UCSD-AML1 (cell line): Measurements from ENCODE around the gene AQP12B.
"Not testable (repeated sequence)": the region's sequence is repeated elsewhere in the genome, so short reads cannot be mapped to it uniquely, and the experiment has no call there.

Experiments used
- DNase-seq: peaks from one replicate; lab custom pipeline; 2025; ENCODE audit not compliant: unreplicated experiment; lab: John Stamatoyannopoulos, UW

AQP12B gene

DNA sequence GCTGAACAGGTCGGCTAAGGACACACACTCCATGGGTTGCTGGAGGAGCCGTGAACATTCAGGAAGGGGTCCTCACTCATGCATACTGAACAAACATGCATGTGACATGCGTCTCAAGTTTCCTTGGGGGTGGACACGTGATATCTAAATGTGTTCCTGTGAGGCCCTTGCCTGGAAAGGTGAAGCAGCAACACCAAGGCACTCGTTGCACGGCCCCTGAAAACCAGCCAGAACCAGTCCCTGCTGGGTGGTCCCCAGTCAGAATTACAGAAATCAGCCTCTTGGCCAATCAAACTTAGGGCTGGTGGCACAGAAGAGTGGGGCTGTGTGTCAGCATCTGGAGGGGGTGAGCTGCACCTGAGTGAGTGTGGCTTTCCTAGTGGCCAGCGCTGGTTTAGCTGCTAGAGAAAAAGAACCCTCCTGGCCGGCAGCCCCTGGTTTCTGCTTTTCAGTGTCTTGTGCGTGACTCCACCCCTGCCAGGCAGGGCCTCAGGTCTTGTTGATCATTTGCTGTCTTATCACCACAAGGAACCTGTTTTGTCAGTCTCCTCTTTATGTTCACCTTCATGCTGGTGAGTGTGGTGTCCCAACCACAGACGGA, 3.2 kb upstream of the AQP12B start:
- no peak for DNase-seq

- DNase-seq: not testable (repeated sequence)
Measured at GRCh38 chr2:240683980-240684728, 1.5 kb upstream of the AQP12B start.

GRCh38 chr2:240683329-240683979, 769 bp upstream of the AQP12B start:
- DNase-seq: not testable (repeated sequence)

DNA sequence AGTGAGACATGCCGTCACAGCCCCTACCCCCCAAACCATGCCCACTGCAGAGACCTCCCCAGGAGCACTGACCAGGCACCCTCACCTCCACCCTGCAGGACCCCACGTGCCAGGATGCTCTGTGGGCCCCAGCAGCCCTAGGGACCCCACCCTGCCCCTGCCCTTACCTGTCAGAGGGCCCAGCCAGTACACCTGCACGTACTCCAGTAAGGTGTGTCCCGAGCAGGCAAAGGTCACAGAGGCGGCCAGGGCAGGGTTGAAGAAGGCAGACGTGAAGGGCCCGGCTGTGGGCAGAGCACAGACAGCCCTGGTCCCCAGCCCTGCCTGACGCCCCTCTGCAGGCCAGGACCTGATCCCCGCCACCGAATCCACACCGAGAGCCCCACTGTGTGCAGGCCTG, 2.5 kb downstream of the AQP12B start:
- not testable (repeated sequence) for DNase-seq

DNA sequence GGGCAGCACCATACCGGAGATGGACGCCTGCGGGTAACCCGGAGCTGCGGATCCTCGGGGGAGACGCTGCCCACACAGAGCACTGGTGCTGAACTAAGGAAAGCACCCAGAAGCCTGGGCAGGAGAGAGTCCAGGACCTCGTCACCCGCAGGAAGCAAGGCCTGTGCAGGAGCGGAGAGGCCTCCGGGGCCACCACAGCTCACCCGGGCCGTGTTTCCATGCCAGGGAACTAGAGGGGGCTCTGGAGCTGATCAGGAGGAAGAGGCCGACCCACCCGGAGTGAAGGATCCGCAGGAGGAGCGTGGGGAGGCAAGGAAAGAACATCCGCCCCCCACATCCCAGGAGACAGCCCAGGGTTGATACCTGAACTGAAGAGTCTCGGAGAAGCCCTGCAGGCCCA, 3.8 kb downstream of the AQP12B start:
- DNase-seq: not testable (repeated sequence)

DNA sequence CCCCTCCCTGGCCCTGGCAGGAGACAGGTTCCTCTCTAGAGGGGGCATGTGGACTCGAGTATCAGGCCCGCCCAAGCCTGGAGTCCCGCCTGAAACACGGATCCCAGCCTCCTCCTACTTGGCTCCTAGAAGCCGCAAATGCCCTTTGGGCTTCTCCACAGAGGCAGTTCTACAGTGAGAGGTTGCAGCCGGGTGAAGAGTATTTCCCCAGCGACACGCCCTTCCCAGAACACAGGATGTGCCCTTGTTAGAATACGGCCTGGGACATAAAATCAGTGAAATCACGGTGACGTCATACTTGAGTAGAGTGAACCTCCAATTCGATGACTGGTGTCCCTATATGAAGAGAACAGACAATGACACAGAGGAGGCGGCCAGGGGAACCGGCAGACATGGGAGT, 4.6 kb downstream of the AQP12B start:
- not testable (repeated sequence) for DNase-seq

DNA sequence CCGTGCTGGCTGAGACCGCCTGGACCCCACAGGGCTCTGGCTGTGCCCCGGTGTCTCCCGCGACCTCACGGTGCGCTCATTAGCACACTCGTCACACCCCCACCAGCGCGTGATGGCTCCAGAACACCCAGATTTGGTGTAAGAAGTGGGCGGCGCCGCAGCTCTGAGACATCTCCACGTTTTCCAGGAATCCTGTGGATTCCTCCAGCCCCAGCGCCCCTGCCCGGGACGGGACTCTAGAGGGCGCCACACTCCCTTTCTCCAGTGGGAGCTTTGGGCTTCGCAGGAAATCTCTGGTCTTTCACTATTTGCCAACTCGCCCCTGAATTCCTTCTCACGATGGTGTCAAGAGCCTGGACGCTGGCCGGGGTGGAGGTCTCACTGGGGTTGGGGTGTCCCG, 7.3 kb downstream of the AQP12B start:
- not testable (repeated sequence) for DNase-seq

DNA sequence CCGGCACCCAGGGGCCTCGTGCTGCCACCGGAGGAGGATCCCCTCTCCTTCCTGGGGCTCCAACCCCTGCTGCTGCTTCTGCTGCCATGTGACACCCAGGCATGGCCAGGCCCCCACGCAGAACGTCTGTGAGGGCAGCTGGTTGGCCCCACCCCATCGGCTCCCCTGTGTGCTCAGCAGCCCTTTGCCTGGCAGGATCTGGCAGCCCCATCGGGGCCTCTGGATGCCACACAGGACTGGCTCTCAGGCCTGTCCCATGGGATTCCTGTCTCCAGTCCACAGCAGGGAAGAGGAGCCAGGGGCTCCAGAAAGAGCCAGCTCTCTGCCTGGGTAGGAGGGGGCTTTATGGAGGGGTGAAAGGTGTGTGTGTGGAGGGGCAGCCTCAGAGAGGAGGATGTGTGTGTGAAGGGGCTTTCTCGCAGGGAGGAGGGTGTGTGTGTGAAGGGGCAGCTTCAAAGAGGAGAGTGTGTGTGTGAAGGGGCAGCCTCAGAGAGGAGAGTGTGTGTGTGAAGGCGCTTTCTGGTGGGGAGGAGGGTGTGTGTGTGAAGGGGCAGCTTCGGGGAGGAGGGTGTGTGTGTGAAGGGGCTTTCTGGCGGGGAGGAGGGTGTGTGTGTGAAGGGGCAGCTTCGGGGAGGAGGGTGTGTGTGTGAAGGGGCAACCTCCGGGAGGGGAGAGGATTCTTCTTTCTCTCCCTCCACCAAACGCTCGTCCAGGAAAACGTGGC, 8.1 kb downstream of the AQP12B start:
- DNase-seq: not testable (repeated sequence)

- DNase-seq: no peak
Measured at GRCh38 chr2:240672701-240673190, 9.9 kb downstream of the AQP12B start.

DNA sequence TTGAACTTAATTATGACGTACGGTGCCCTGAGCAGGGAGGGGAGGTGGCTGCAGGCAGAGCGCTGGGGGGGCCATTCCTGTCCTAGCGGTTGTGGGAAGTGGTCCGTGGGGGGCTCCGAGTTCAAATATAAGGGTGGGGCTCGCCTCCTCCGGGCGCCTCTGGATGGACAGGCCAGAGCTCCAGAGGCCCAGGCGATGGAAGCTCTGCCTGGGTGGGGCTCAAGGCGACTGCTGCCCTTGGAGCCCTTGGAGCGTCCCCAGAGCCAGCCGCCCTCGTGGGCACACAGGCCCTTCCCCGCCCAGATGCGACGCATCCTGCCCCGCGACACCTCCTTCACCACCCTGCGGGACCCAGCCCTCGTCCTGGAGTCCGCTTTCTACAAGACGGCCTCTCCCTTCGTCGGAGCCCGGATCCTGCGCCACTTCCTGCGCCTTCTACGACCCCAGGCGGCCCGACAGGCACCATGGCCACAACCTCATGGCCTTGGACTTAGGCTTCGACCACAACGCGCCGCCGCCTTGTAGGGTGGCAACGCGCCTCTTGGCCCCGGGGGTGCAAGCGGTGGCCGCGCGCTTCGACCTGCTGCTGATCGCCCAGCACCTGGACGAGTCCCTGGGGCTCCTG, 10.5 kb downstream of the AQP12B start:
- no peak for DNase-seq

DNA sequence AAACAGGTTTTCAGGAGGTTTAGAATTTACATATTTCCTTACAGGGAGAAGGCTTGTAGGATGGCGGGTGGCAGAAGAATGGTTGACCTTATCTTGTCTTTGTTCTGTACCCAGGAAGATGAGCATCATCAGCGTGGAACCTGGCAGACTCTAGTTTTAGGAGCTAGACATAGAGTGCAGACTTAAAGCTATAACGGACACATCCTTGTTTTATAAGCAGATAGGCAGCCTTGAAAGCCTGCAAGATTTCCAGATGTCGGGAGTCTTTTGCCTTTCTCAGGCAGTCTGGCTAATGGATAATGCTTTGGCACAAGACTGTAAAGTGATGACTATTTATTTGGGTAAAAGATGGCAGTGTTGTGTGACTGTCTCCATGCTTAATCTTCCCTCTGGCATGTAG, 11.7 kb downstream of the AQP12B start:
- no peak for DNase-seq

DNA sequence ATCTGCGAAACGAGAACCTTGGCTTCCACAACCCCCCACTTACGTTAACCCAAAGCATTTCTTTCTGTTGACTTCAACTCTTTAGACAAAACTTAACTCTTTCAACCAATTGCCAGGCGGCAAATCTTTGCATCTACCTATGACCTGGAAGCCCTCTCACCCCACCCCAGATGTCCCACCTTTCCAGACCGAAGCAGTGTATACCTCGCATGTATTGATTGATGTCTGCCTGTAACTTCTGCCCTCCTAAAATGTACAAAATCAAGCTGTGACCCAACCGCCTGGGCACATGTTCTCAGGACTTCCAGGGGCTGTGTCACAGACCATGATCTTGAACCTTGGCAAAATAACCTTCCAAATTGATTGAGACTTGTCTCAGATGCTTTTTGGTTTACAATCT, 12.3 kb downstream of the AQP12B start:
- no peak for DNase-seq

- no peak for DNase-seq
Measured at GRCh38 chr2:240664622-240665021, 18.1 kb downstream of the AQP12B start.

- no peak for DNase-seq
Measured at GRCh38 chr2:240663546-240664190, 19.0 kb downstream of the AQP12B start.

DNA sequence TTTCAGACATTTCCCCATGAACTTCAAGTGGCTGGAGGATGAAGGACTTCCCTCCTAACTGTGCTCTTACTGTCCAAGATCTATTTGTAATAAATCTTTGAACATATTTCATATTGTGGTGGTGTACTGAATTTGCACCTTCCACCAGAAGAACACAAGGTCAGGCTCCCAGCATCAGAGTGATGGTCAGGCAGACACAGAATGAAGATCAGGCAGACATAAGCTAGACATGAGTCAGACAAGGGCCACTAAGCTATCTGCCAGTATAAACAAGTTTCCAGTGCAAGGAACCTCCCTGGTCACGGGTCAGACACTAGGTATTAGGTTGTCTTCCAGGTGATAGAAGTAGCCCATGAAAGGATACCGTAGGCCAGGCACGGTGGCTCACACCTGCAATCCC, 20.0 kb downstream of the AQP12B start:
- no peak for DNase-seq

DNA sequence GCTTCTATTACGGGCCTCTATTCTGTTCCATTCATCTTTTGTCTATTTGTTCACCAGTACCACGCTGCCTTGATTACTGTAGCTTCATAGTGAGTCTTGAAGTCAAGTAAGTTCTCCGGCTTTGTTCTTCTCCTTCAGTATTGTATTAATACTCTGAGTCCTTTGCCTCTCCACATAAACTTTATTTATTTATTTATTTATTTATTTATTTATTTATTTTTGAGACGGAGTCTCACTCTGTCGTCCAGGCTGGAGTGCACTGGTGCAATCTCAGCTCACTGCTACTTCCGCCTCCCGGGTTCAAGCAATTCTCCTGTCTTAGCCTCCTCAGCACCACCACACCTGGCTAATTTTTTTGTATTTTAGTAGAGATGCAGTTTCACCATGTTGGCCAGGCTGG, 22.8 kb downstream of the AQP12B start:
- not testable (repeated sequence) for DNase-seq

DNA sequence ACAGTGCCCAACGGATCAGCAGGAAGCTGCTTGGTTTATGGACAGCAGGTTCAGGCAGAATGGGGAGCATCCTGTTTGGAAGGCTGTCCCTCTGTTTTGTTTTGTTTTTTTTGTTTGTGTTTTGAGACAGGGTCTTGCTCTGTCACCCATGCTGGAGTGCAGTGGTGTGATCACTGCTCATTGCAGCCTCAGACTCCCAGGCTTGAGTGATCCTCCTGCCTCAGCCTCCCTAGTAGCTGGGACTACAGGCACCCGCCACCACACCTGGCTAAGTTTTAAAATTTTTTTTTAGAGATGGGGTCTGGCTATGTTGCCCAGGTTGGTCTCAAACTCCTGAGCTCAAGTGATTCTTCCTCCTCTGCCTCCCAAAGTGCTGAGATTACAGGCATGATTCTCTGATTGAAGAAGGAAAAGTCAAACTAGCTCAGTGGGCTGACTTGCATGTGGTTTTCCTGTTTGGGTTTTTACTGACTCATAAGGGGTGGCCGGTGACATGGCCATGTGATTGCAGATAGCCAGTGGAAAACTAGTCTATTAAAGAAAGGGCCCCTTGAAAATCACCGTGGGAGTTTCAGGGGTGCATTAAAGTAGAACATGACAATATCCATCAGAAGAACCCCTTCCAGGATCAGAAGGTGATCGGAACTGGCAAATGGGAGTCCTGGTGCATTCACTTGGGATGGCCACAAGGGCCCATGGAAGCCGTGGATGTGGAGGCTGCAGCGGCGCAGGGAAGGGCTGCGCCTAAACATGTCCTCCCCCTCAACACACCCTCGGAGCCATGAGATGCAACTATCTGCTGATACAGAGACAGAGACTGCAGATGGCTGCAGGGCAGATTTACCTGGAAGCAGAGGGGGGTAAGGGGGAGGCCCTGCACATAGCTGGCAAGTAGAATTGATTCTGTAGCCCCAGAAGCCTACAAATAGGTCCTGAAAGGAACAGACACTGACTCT, 26.5 kb downstream of the AQP12B start:
- no peak for DNase-seq

DNA sequence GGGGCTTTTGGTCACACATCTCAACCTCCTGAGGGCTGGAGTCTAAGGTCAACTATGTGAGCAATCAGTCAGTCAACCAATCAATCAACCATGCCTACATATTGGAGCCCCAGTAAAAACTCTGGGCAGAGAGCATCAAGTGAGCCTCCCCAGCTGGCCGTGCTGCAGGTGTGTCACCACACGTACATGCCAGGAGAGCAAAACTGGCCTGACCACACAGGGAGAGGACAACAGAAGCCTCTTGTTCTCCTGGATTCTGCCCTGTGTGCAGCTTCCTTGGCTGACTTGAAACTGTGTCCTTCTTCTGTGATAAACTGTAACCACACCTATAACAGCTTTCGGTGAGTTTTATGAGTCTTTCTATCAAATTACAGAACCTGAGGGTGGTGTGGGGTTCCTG, 31.5 kb downstream of the AQP12B start:
- no peak for DNase-seq

DNA sequence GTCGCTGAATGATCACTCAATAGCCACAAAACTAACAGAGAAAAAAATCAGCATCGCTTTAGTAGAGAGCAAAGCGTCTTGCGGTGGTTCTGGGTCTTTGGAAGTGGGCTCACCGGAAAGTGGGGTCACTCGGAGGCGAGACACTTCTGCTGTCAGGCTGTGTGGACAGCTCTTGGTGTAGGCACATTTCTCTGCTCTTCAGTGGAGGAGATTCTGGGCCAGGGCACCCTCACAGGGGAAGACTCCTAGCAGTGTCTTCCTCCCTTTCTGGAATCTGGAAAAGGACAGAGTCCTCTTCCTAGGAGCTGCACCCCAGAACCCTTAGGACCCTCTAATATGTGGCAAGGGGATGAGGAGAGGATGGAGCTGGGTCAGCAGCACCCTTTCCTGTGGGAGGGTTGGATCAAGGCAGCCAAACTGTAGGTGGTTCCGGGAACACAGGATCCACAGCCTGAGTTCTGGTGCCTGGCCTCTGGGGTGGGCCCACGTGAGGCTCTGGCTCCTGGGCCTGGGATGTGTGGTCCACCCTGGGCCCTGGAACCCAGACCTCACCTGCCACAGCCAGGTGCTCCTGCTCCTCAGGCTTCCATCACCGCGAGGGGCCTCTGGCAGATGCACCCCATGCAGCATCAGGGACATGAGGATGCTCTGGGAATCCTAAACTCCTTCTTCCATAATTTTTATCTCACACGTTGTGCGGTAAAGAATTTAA, 32.3 kb downstream of the AQP12B start:
- no peak for DNase-seq
